ENCODE results near the gene CDC123. TPM values are rescaled to one million over a fixed set of nuclear protein-coding genes. Genes with fewer than 3 reads are reported as not detected.

Gene CDC123
- total and polyA plus RNA-seq, 4 donors, result 32.7 to 58.5 (median 40.7) TPM

- Histone ChIP-seq H3K36me3 (ENCODE audit: control insufficient read depth in 4 of 4, insufficient read depth in 3 of 4, low read depth in 1 of 4, low read length in 3 of 4) (peaks cover 5 to 39% (median 29%) of the 10 kb centered on the region in 4 donors), H3K9ac (ENCODE audit: low read depth in 1 of 2, low read length in 2 of 2) (no peak overlapping the region), H3K27ac (ENCODE audit: low read depth in 1 of 2, low read length in 2 of 2) (no peak overlapping the region), H3K27me3 (ENCODE audit: control insufficient read depth in 4 of 4, insufficient read depth in 4 of 4, low read length in 3 of 4) (no peaks in the 10 kb centered on the region), H3K9me3 (ENCODE audit: control insufficient read depth in 4 of 4, low read length in 3 of 4) (no peaks in the 10 kb centered on the region), H3K4me1 (ENCODE audit: control insufficient read depth in 4 of 4, insufficient read depth in 4 of 4, low read length in 3 of 4) (peaks cover 0 to 10% (median 4%) of the 10 kb centered on the region in 4 donors), H3K4me3 (ENCODE audit: low read depth in 1 of 3, low read length in 3 of 3) (no peak overlapping the region)
- TF ChIP-seq HNF4G (IDR thresholded peaks at IDR 0.05) (no peak), FOXA2 (IDR thresholded peaks at IDR 0.05) (no peak), ZBTB33 (IDR thresholded peaks at IDR 0.05) (no peak), JUND (IDR thresholded peaks at IDR 0.05) (no peak), ATF3 (IDR thresholded peaks at IDR 0.05) (no peak), REST (IDR thresholded peaks at IDR 0.05) (no peak), HNF4A (conservative IDR thresholded peaks at IDR 0.05) (no peak)
- TF ChIP-seq, protein P1, sequence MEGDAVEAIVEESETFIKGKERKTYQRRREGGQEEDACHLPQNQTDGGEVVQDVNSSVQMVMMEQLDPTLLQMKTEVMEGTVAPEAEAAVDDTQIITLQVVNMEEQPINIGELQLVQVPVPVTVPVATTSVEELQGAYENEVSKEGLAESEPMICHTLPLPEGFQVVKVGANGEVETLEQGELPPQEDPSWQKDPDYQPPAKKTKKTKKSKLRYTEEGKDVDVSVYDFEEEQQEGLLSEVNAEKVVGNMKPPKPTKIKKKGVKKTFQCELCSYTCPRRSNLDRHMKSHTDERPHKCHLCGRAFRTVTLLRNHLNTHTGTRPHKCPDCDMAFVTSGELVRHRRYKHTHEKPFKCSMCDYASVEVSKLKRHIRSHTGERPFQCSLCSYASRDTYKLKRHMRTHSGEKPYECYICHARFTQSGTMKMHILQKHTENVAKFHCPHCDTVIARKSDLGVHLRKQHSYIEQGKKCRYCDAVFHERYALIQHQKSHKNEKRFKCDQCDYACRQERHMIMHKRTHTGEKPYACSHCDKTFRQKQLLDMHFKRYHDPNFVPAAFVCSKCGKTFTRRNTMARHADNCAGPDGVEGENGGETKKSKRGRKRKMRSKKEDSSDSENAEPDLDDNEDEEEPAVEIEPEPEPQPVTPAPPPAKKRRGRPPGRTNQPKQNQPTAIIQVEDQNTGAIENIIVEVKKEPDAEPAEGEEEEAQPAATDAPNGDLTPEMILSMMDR (IDR thresholded peaks at IDR 0.05; ENCODE audit: low read depth, low read length, missing input control), result no peak
- 84% methylated on average over 9 of the region's 9 CpGs for WGBS
- no peak for DNase-seq (ENCODE audit: low spot score)
Measured at GRCh38 chr10:12180221-12180974, 15.6 kb upstream of the CDC123 start.

GRCh38 chr10:12181065-12181775 lies 14.8 kb upstream of the CDC123 start:
- peaks cover 2 to 45% (median 28%) of the 10 kb centered on the region in 4 donors for H3K36me3 ChIP-seq (ENCODE audit: control insufficient read depth in 4 of 4, insufficient read depth in 3 of 4, low read depth in 1 of 4, low read length in 3 of 4)
- WGBS, result 86% methylated on average over 13 of the region's 13 CpGs
- no peak for DNase-seq (ENCODE audit: low spot score)
- no peaks in the 10 kb centered on the region for H3K9me3 ChIP-seq (ENCODE audit: control insufficient read depth in 4 of 4, low read length in 3 of 4)
- H3K4me1 ChIP-seq (ENCODE audit: control insufficient read depth in 4 of 4, insufficient read depth in 4 of 4, low read length in 3 of 4), result peaks cover 0 to 10% (median 4%) of the 10 kb centered on the region in 4 donors
- H3K9ac ChIP-seq (ENCODE audit: low read depth in 1 of 2, low read length in 2 of 2), result no peak overlapping the region
- H3K4me3 ChIP-seq (ENCODE audit: low read depth in 1 of 3, low read length in 3 of 3), result no peak overlapping the region
- H3K27ac ChIP-seq (ENCODE audit: low read depth in 1 of 2, low read length in 2 of 2), result no peak overlapping the region
- no peaks in the 10 kb centered on the region for H3K27me3 ChIP-seq (ENCODE audit: control insufficient read depth in 4 of 4, insufficient read depth in 4 of 4, low read length in 3 of 4)
- TF ChIP-seq GABPA (IDR thresholded peaks at IDR 0.05 in 1 of 2, conservative IDR thresholded peaks at IDR 0.05 in 1 of 2) (no peak), FOXA1 (IDR thresholded peaks at IDR 0.05) (no peak), TAF1 (conservative IDR thresholded peaks at IDR 0.05) (no peak), REST (IDR thresholded peaks at IDR 0.05) (no peak), HNF4A (conservative IDR thresholded peaks at IDR 0.05) (no peak), RXRA (IDR thresholded peaks at IDR 0.05) (no peak), YY1 (IDR thresholded peaks at IDR 0.05) (no peak), NR2F2 (IDR thresholded peaks at IDR 0.05) (no peak), RAD21 (IDR thresholded peaks at IDR 0.05) (no peak), SP1 (IDR thresholded peaks at IDR 0.05) (no peak)
- TF ChIP-seq, protein P1 (IDR thresholded peaks at IDR 0.05; ENCODE audit: low read depth, low read length, missing input control), result no peak
